Breast epithelium (tissue), 4 donors: ENCODE measurements around the gene UBR3. TPM values are rescaled to one million over a fixed set of nuclear protein-coding genes. Genes with fewer than 3 reads are reported as not detected.

Experiments
- DNase-seq, 2 donors: peaks; one replicate each; pipeline ENCODE4 v3.0.0-alpha.2; 2019; ENCODE audit warnings: low spot score in 2 of 2
- H3K27ac ChIP-seq, 2 donors: fragments of 200-600 bp; sonication (generic) in 1 of 2; one replicate each; pipeline ENCODE4 v1.5.1; 2016 to 2019; ENCODE audit warnings: mild to moderate bottlenecking in 1 of 2
- H3K27me3 ChIP-seq, 2 donors: fragments of 200-600 bp; sonication (generic) in 1 of 2; one replicate each; pipeline versions ENCODE4 v1.5.1 to v1.6.0; 2017 to 2019; ENCODE audit warnings: control low read depth in 1 of 2, mild to moderate bottlenecking in 1 of 2
- H3K36me3 ChIP-seq: fragments of 200-600 bp; one replicate; pipeline ENCODE4 v1.5.1; 2019
- H3K4me1 ChIP-seq, 2 donors: fragments of 200-600 bp; sonication (generic); one replicate each; pipeline ENCODE4 v1.5.1; 2016 to 2019; ENCODE audit warnings: control low read depth in 1 of 2
- H3K4me3 ChIP-seq, 3 donors: fragments of 200-600 bp; sonication (generic); 1 replicate in 2 of 3; 2 replicates in 1 of 3; pipeline ENCODE4 v1.5.1; 2016 to 2019; ENCODE audit warnings: mild to moderate bottlenecking in 3 of 3, moderate library complexity in 2 of 3
- H3K9me3 ChIP-seq, 2 donors: fragments of 200-600 bp; sonication (generic) in 1 of 2; one replicate each; pipeline ENCODE4 v1.5.1; 2016 to 2019; ENCODE audit warnings: control low read depth in 1 of 2
- POLR2A ChIP-seq: fragments of 450-650 bp; IDR thresholded peaks from one replicate; pipeline ENCODE4 v1.6.1; 2016; ENCODE audit warnings: antibody characterized with exemption, mild to moderate bottlenecking, moderate library complexity
- POLR2AphosphoS5 ChIP-seq, 3 donors: sonication (generic); formaldehyde crosslinking; IDR thresholded peaks; one replicate each; pipeline ENCODE4 v1.6.1; 2017; ENCODE audit warnings: antibody characterized with exemption in 3 of 3
- intact Hi-C: fragments of 100-400 bp; cut with DNase I; formaldehyde crosslinking; loops from one replicate; pipeline ENCODE4 v1.15.1; 2023; ENCODE audit warnings: low total_unique reads
- total RNA-seq, 3 donors: library from RNA; depleted of rRNA; stranded (reverse); fragments of >200 nt; gene quantifications; one replicate each; pipeline ENCODE4 v1.1.0, GENCODE V29; 2016
- TF ChIP-seq, protein P1 (sequence below), 3 donors: fragments of 450-650 bp; IDR thresholded peaks; one replicate each; pipeline ENCODE4 v1.5.1; 2016 to 2017; ENCODE audit warnings: antibody characterized with exemption in 3 of 3, mild to moderate bottlenecking in 3 of 3, moderate library complexity in 3 of 3

UBR3 gene
- total RNA-seq, 3 donors from 2014 or later = 75.7 to 110 (median 108) TPM

DNA sequence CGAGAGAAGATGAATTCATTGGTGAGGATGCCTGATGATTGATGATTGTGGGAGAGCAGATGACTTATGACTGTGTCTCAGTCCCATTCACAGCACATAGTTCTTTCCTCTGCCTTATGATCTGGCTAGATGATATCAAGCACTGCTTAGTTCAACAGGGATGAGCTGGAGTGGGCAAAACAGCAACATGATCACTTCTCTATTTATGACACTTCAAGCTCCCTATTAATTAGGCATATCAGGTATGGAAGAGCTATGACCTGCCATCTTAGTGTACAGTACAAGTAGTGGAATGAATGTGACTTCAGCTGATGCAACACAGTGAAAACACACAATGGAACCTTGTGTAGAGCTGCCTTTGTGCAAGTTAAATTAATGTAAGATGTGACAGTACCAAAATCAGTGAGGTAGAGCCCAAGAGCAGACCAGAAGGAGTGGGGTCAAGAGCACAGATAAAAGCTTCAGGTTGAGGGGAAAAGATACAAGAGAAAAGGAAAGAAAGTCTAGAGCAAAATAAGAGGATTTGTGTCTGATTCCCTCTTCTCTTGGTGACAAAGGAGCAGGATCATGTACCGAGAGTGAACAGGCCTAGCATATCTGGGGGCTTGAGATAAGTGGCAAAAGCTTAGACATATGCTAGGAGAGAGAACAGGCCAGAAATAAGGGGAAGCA, 257.7 kb downstream of the UBR3 start:
- H3K4me3 ChIP-seq = no peak overlapping the region
- no peaks in the 10 kb centered on the region for H3K9me3 ChIP-seq
- TF ChIP-seq POLR2A = no peak
- TF ChIP-seq, protein P1, sequence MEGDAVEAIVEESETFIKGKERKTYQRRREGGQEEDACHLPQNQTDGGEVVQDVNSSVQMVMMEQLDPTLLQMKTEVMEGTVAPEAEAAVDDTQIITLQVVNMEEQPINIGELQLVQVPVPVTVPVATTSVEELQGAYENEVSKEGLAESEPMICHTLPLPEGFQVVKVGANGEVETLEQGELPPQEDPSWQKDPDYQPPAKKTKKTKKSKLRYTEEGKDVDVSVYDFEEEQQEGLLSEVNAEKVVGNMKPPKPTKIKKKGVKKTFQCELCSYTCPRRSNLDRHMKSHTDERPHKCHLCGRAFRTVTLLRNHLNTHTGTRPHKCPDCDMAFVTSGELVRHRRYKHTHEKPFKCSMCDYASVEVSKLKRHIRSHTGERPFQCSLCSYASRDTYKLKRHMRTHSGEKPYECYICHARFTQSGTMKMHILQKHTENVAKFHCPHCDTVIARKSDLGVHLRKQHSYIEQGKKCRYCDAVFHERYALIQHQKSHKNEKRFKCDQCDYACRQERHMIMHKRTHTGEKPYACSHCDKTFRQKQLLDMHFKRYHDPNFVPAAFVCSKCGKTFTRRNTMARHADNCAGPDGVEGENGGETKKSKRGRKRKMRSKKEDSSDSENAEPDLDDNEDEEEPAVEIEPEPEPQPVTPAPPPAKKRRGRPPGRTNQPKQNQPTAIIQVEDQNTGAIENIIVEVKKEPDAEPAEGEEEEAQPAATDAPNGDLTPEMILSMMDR (IDR thresholded peaks at IDR 0.05) = no peak
- no peak for TF ChIP-seq POLR2AphosphoS5 (IDR thresholded peaks at IDR 0.05)
- H3K27ac ChIP-seq = no peak overlapping the region
- no peak for DNase-seq
- H3K36me3 ChIP-seq = no peaks in the 10 kb centered on the region
- intact Hi-C loops = no loop called here
- H3K4me1 ChIP-seq = no peaks in the 10 kb centered on the region
- H3K27me3 ChIP-seq = no peaks in the 10 kb centered on the region

GRCh38 chr2:170086117-170086688, 258.9 kb downstream of the UBR3 start:
- intact Hi-C loops = no loop called here
- Histone ChIP-seq H3K27ac (no peak overlapping the region), H3K4me1 (no peaks in the 10 kb centered on the region), H3K9me3 (no peaks in the 10 kb centered on the region), H3K36me3 (no peaks in the 10 kb centered on the region), H3K4me3 (no peak overlapping the region), H3K27me3 (no peaks in the 10 kb centered on the region)
- DNase-seq = no peak
- TF ChIP-seq, protein P1 (IDR thresholded peaks at IDR 0.05) = no peak
- TF ChIP-seq POLR2AphosphoS5 (IDR thresholded peaks at IDR 0.05) = no peak
- TF ChIP-seq POLR2A = no peak

- TF ChIP-seq, protein P1 (IDR thresholded peaks at IDR 0.05) = no peak
- no peak for TF ChIP-seq POLR2AphosphoS5 (IDR thresholded peaks at IDR 0.05)
- TF ChIP-seq POLR2A = no peak
- DNase-seq = no peak
- no peaks in the 10 kb centered on the region for H3K36me3 ChIP-seq
Measured at GRCh38 chr2:170086751-170087412, 259.6 kb downstream of the UBR3 start.

DNA sequence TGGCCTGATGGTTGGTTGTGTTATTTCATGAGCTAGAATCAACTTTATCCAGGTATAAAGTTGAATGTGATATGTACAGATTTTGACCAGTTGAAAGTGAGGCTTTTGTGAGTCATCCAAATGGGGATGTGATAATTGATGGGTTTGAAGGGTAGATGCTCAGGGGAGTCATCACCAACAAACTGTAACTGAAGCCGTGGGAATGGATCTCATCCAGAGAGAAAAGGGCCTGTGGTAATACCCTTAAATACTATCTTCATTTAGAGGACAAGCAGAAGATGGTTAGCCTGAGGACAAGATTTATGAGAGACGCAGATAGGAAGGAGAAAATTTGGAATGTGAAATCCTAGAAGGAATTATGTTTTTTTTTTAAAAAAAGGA, 260.1 kb downstream of the UBR3 start:
- no peaks in the 10 kb centered on the region for H3K36me3 ChIP-seq

More at GRCh38 chr2:170086751-170087412, 259.6 kb downstream of the UBR3 start:
- Histone ChIP-seq H3K27me3 (no peaks in the 10 kb centered on the region), H3K4me3 (no peak overlapping the region), H3K9me3 (no peaks in the 10 kb centered on the region), H3K4me1 (no peaks in the 10 kb centered on the region), H3K27ac (no peak overlapping the region)
- intact Hi-C loops = no loop called here

More for the DNA sequence above, 260.1 kb downstream of the UBR3 start:
- DNase-seq = no peak
- Histone ChIP-seq H3K4me3 (no peak overlapping the region), H3K9me3 (no peaks in the 10 kb centered on the region), H3K27ac (no peak overlapping the region), H3K4me1 (no peaks in the 10 kb centered on the region), H3K27me3 (no peaks in the 10 kb centered on the region)
- no peak for TF ChIP-seq POLR2AphosphoS5 (IDR thresholded peaks at IDR 0.05)
- TF ChIP-seq, protein P1 (IDR thresholded peaks at IDR 0.05) = no peak
- TF ChIP-seq POLR2A = no peak
- intact Hi-C loops = no loop called here
